HepG2 (cell line): ENCODE measurements around the gene CNNM2. TPM values are rescaled to one million over a fixed set of nuclear protein-coding genes. Genes with fewer than 3 reads are reported as not detected.

Experiments used
- EHMT2 ChIP-seq: fragments of 200-600 bp; sonication (generic); IDR thresholded peaks from 2 replicates; pipeline ENCODE4 v1.7.0; 2017; ENCODE audit warnings: antibody characterized with exemption, low read depth, low read length, borderline replicate concordance
- ESRRA ChIP-seq: sonication (generic); formaldehyde crosslinking; IDR thresholded peaks from 2 replicates; pipeline ENCODE4 v1.5.1; 2020; ENCODE audit warnings: mild to moderate bottlenecking, low read depth, missing genetic modification reagents
- ISX ChIP-seq: sonication (generic); formaldehyde crosslinking; conservative IDR thresholded peaks from 2 replicates; pipeline ENCODE4 v1.5.0; 2020; ENCODE audit warnings: missing genetic modification reagents
- JUNB ChIP-seq: sonication (generic); formaldehyde crosslinking; IDR thresholded peaks from 2 replicates; pipeline ENCODE4 v1.8.0; 2022; ENCODE audit warnings: missing genetic modification reagents, mild to moderate bottlenecking, borderline replicate concordance
- NFKBIZ ChIP-seq: IDR thresholded peaks from 2 replicates; pipeline ENCODE4 v1.6.1; 2018; ENCODE audit warnings: missing genetic modification reagents, missing compliant biosample characterization
- NFYC ChIP-seq: IDR thresholded peaks from 2 replicates; pipeline ENCODE4 v1.6.1; 2016; ENCODE audit warnings: missing genetic modification reagents, missing compliant biosample characterization
- PPARG ChIP-seq: conservative IDR thresholded peaks from 2 replicates; pipeline ENCODE4 v1.6.1; 2016; ENCODE audit warnings: missing biosample characterization, missing genetic modification reagents
- RXRB ChIP-seq: IDR thresholded peaks from 2 replicates; pipeline ENCODE4 v1.6.1; 2016; ENCODE audit warnings: borderline replicate concordance, missing genetic modification reagents, missing compliant biosample characterization
- SKI ChIP-seq: fragments of 450-650 bp; IDR thresholded peaks from one replicate; pipeline ENCODE4 v1.6.1; 2018; ENCODE audit warnings: mild to moderate bottlenecking; ENCODE audit not compliant: partially characterized antibody
- STAG1 ChIP-seq: sonication (generic); formaldehyde crosslinking; IDR thresholded peaks from 2 replicates; pipeline ENCODE4 v1.4.0; 2020; ENCODE audit warnings: missing genetic modification reagents
- TBL1XR1 ChIP-seq: fragments of 150-350 bp; IDR thresholded peaks from 2 replicates; pipeline ENCODE4 v1.6.1; 2014; ENCODE audit warnings: borderline replicate concordance, low read length; ENCODE audit not compliant: partially characterized antibody
- ZBTB7B ChIP-seq: sonication (generic); formaldehyde crosslinking; IDR thresholded peaks from 2 replicates; pipeline ENCODE4 v1.4.0; 2020; ENCODE audit warnings: missing genetic modification reagents
- ZNF10 ChIP-seq: sonication (generic); formaldehyde crosslinking; IDR thresholded peaks from 2 replicates; pipeline ENCODE4 v1.4.0; 2020; ENCODE audit warnings: mild to moderate bottlenecking, low read depth, missing genetic modification reagents, borderline replicate concordance
- ZNF235 ChIP-seq: sonication (generic); formaldehyde crosslinking; IDR thresholded peaks from 2 replicates; pipeline ENCODE4 v1.8.1; 2023; ENCODE audit warnings: mild to moderate bottlenecking, missing genetic modification reagents, borderline replicate concordance
- ZNF292 ChIP-seq: sonication (generic); formaldehyde crosslinking; IDR thresholded peaks from 2 replicates; pipeline ENCODE4 v1.8.1; 2022; ENCODE audit warnings: mild to moderate bottlenecking, low read depth, missing genetic modification reagents, borderline replicate concordance
- ZNF550 ChIP-seq: sonication (generic); formaldehyde crosslinking; IDR thresholded peaks from 2 replicates; pipeline ENCODE4 v1.4.0; 2020; ENCODE audit warnings: mild to moderate bottlenecking, missing genetic modification reagents, borderline replicate concordance
- ZNF775 ChIP-seq: sonication (generic); formaldehyde crosslinking; IDR thresholded peaks from 2 replicates; pipeline ENCODE4 v1.4.0; 2020; ENCODE audit warnings: missing genetic modification reagents, mild to moderate bottlenecking, moderate library complexity, borderline replicate concordance
- ZNF776 ChIP-seq: sonication (generic); formaldehyde crosslinking; IDR thresholded peaks from 2 replicates; pipeline ENCODE4 v1.4.0; 2020; ENCODE audit warnings: mild to moderate bottlenecking, missing genetic modification reagents
- polyA plus RNA-seq, 8 experiments: library from polyadenylated mRNA; depleted of rRNA in 3 of 8; stranded (reverse) in 7 of 8; unstranded in 1 of 8; fragments of >200 nt; fragmentation: Illumina TruSeq in 4 of 8; extraction: Trizol in 4 of 8; gene quantifications; 2 replicates each; pipeline versions ENCODE4 v1.2.1 to v1.2.3, GENCODE V29; 2011 to 2016; ENCODE audit warnings: low read depth in 4 of 8, missing spikeins in 1 of 8, mixed read lengths in 1 of 8; ENCODE audit not compliant: insufficient read depth in 1 of 8
- total RNA-seq, 5 experiments: library from RNA; depleted of rRNA; stranded (reverse); fragments of >200 nt; fragmentation: Illumina TruSeq; extraction: Trizol; gene quantifications; 2 replicates each; pipeline ENCODE4 v1.2.3, GENCODE V29; 2016; ENCODE audit warnings: low read depth in 1 of 5
- TF ChIP-seq, protein P1 (sequence below): sonication (generic); formaldehyde crosslinking; IDR thresholded peaks from 2 replicates; pipeline ENCODE4 v1.5.0; 2020; ENCODE audit warnings: missing genetic modification reagents, mild to moderate bottlenecking, borderline replicate concordance
- TF ChIP-seq, protein P2 (sequence below): sonication (generic); formaldehyde crosslinking; IDR thresholded peaks from 2 replicates; pipeline ENCODE4 v1.5.0; 2020; ENCODE audit warnings: missing genetic modification reagents, mild to moderate bottlenecking, borderline replicate concordance
- TF ChIP-seq, protein P3 (sequence below): sonication (generic); formaldehyde crosslinking; IDR thresholded peaks from 2 replicates; pipeline ENCODE4 v1.4.0; 2020; ENCODE audit warnings: mild to moderate bottlenecking, missing genetic modification reagents
- TF ChIP-seq, protein P4 (sequence below): sonication (generic); formaldehyde crosslinking; IDR thresholded peaks from 2 replicates; pipeline ENCODE4 v1.4.0; 2020; ENCODE audit warnings: missing genetic modification reagents

The CNNM2 gene
- total and polyA plus RNA-seq, 2 of the 13 experiments (the other 11 are each of a cell fraction or from before 2014, with no cell fraction given), result 7.1 to 9.0 TPM

DNA sequence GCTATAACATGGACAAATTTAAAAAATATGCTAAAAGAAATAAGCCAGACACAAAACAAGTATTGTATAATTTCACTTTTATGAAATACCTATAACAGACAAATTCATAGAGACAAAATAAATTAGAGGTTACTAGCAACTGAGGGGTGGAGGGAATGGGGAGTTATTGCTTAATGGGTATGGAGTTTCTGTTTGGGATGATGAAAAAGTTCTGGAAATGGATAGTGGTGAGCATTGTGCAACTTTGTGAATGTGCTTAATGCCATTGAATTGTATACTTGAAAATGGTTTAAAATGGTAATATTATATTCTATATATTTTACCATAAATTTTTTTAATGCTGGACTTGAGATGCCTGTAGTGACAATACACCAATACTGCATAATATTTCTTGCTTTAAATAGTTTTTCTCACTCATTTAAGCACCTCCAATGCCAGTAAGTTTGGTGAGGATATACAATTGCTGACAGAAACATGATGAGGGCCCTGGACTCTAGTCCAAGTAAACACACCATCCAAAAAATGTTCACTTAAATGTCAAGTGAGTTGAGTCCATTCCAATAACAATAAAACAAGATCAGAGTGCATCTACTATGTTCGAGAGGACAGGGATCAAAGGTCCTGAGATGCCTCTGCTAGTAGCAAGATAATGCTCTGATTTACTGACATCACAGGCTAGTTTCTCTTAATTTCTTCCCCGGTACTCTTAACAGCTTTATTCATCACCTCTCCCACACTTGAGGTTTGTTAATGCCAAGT, 203.1 kb downstream of the CNNM2 start (continued):
- TF ChIP-seq, protein P1, sequence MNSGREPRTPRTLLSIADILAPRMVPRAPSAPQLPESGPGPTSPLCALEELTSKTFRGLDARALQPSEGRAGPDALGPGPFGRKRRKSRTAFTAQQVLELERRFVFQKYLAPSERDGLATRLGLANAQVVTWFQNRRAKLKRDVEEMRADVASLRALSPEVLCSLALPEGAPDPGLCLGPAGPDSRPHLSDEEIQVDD (CRISPR knock-in tag), result no peak
- TF ChIP-seq SKI, result no peak
- no peak for TF ChIP-seq NFKBIZ
- TF ChIP-seq ZNF292 (CRISPR knock-in tag), result no peak
- TF ChIP-seq, protein P2, sequence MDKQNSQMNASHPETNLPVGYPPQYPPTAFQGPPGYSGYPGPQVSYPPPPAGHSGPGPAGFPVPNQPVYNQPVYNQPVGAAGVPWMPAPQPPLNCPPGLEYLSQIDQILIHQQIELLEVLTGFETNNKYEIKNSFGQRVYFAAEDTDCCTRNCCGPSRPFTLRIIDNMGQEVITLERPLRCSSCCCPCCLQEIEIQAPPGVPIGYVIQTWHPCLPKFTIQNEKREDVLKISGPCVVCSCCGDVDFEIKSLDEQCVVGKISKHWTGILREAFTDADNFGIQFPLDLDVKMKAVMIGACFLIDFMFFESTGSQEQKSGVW (CRISPR knock-in tag), result no peak
- TF ChIP-seq NFYC (CRISPR knock-in tag), result no peak
- no peak for TF ChIP-seq ZNF776 (CRISPR knock-in tag)
- TF ChIP-seq ZBTB7B (CRISPR knock-in tag), result no peak
- no peak for TF ChIP-seq ZNF235 (CRISPR knock-in tag)
- TF ChIP-seq JUNB (CRISPR knock-in tag), result no peak
- TF ChIP-seq EHMT2, result no peak
- TF ChIP-seq ZNF775 (CRISPR knock-in tag), result no peak
- TF ChIP-seq ZNF550, result no peak
- TF ChIP-seq, protein P3, sequence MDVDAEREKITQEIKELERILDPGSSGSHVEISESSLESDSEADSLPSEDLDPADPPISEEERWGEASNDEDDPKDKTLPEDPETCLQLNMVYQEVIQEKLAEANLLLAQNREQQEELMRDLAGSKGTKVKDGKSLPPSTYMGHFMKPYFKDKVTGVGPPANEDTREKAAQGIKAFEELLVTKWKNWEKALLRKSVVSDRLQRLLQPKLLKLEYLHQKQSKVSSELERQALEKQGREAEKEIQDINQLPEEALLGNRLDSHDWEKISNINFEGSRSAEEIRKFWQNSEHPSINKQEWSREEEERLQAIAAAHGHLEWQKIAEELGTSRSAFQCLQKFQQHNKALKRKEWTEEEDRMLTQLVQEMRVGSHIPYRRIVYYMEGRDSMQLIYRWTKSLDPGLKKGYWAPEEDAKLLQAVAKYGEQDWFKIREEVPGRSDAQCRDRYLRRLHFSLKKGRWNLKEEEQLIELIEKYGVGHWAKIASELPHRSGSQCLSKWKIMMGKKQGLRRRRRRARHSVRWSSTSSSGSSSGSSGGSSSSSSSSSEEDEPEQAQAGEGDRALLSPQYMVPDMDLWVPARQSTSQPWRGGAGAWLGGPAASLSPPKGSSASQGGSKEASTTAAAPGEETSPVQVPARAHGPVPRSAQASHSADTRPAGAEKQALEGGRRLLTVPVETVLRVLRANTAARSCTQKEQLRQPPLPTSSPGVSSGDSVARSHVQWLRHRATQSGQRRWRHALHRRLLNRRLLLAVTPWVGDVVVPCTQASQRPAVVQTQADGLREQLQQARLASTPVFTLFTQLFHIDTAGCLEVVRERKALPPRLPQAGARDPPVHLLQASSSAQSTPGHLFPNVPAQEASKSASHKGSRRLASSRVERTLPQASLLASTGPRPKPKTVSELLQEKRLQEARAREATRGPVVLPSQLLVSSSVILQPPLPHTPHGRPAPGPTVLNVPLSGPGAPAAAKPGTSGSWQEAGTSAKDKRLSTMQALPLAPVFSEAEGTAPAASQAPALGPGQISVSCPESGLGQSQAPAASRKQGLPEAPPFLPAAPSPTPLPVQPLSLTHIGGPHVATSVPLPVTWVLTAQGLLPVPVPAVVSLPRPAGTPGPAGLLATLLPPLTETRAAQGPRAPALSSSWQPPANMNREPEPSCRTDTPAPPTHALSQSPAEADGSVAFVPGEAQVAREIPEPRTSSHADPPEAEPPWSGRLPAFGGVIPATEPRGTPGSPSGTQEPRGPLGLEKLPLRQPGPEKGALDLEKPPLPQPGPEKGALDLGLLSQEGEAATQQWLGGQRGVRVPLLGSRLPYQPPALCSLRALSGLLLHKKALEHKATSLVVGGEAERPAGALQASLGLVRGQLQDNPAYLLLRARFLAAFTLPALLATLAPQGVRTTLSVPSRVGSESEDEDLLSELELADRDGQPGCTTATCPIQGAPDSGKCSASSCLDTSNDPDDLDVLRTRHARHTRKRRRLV (CRISPR knock-in tag), result no peak
- TF ChIP-seq RXRB (CRISPR knock-in tag), result peak; percentile 76
- TF ChIP-seq, protein P4, sequence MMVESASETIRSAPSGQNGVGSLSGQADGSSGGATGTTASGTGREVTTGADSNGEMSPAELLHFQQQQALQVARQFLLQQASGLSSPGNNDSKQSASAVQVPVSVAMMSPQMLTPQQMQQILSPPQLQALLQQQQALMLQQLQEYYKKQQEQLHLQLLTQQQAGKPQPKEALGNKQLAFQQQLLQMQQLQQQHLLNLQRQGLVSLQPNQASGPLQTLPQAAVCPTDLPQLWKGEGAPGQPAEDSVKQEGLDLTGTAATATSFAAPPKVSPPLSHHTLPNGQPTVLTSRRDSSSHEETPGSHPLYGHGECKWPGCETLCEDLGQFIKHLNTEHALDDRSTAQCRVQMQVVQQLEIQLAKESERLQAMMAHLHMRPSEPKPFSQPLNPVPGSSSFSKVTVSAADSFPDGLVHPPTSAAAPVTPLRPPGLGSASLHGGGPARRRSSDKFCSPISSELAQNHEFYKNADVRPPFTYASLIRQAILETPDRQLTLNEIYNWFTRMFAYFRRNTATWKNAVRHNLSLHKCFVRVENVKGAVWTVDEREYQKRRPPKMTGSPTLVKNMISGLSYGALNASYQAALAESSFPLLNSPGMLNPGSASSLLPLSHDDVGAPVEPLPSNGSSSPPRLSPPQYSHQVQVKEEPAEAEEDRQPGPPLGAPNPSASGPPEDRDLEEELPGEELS (CRISPR knock-in tag), result peak; percentile 89
- TF ChIP-seq STAG1 (CRISPR knock-in tag), result 0 out of 2 replicates have a peak, but pooled peaks have one; percentile 7
- TF ChIP-seq TBL1XR1, result no peak
- TF ChIP-seq PPARG (CRISPR knock-in tag), result peak; percentile 74
- TF ChIP-seq ZNF10 (CRISPR knock-in tag), result no peak
- no peak for TF ChIP-seq ESRRA (CRISPR knock-in tag)
- no peak for TF ChIP-seq ISX (CRISPR knock-in tag)
